ENCODE measurements around the gene GCA.

GCA gene

GRCh38 chr2:162328424-162329157 lies 15.3 kb upstream of the GCA start:
- no peak for DNase-seq (ENCODE audit: low read depth)

GRCh38 chr2:162330881-162331280 lies 13.1 kb upstream of the GCA start:
- DNase-seq (ENCODE audit: low read depth) = no peak

- no peak for DNase-seq (ENCODE audit: low read depth)
Observed at GRCh38 chr2:162333968-162334367, 10.0 kb upstream of the GCA start.

GRCh38 chr2:162337868-162338267 lies 6.1 kb upstream of the GCA start:
- DNase-seq (ENCODE audit: low read depth) = no peak

- DNase-seq (ENCODE audit: low read depth) = no peak
Observed at GRCh38 chr2:162340822-162341221, 3.1 kb upstream of the GCA start.

GRCh38 chr2:162342321-162342720 lies 1.6 kb upstream of the GCA start:
- DNase-seq (ENCODE audit: low read depth) = no peak

GRCh38 chr2:162342841-162343240 lies 1.1 kb upstream of the GCA start:
- DNase-seq (ENCODE audit: low read depth) = no peak

GRCh38 chr2:162343492-162343823 lies 474 bp upstream of the GCA start:
- DNase-seq (ENCODE audit: low read depth) = no peak

- no peak for DNase-seq (ENCODE audit: low read depth)
Observed at GRCh38 chr2:162344617-162344950, 652 bp downstream of the GCA start.

- no peak for DNase-seq (ENCODE audit: low read depth)
Observed at GRCh38 chr2:162365392-162365791, 21.5 kb downstream of the GCA start.

- DNase-seq (ENCODE audit: low read depth) = no peak
Observed at GRCh38 chr2:162368494-162368893, 24.6 kb downstream of the GCA start.

- DNase-seq (ENCODE audit: low read depth) = no peak
Observed at GRCh38 chr2:162369551-162369950, 25.6 kb downstream of the GCA start.

- DNase-seq (ENCODE audit: low read depth) = no peak
Observed at GRCh38 chr2:162370931-162371330, 27.0 kb downstream of the GCA start.

GRCh38 chr2:162372818-162373217 lies 28.9 kb downstream of the GCA start:
- DNase-seq (ENCODE audit: low read depth) = no peak

GRCh38 chr2:162379719-162380580 lies 36.0 kb downstream of the GCA start:
- DNase-seq (ENCODE audit: low read depth) = no peak

- DNase-seq (ENCODE audit: low read depth) = no peak
Observed at GRCh38 chr2:162381851-162382250, 37.9 kb downstream of the GCA start.

GRCh38 chr2:162382278-162382677 lies 38.3 kb downstream of the GCA start:
- peak; percentile 8 for DNase-seq (ENCODE audit: low read depth)

- DNase-seq (ENCODE audit: low read depth) = no peak
Observed at GRCh38 chr2:162385536-162385935, 41.6 kb downstream of the GCA start.

- no peak for DNase-seq (ENCODE audit: low read depth)
Observed at GRCh38 chr2:162390801-162391200, 46.9 kb downstream of the GCA start.

GRCh38 chr2:162400336-162400735 lies 56.4 kb downstream of the GCA start:
- DNase-seq (ENCODE audit: low read depth) = no peak

- no peak for DNase-seq (ENCODE audit: low read depth)
Observed at GRCh38 chr2:162401871-162402270, 57.9 kb downstream of the GCA start.

GRCh38 chr2:162403884-162404283 lies 60.0 kb downstream of the GCA start:
- DNase-seq (ENCODE audit: low read depth) = peak; percentile 51

Data from stromal cell of bone marrow (primary cell).